LNCaP clone FGC (cell line): ENCODE data around the gene MAPT.
"Not testable (repeated sequence)": the region's sequence is repeated elsewhere in the genome, so short reads cannot be mapped to it uniquely, and the experiment has no call there.

ENCODE experiments used
- DNase-seq: peaks from one replicate; pipeline ENCODE4 v3.0.0-alpha.2; 2011; ENCODE audit warnings: low read depth
- H3K4me3 ChIP-seq: 2 replicates; pipeline ENCODE4 v1.5.1; 2011; ENCODE audit warnings: mild to moderate bottlenecking, low read depth, low read length, control low read depth
- TF ChIP-seq, protein P1 (sequence below): IDR thresholded peaks from 2 replicates; pipeline ENCODE4 v1.5.1; 2012; ENCODE audit warnings: mild to moderate bottlenecking; ENCODE audit not compliant: control insufficient read depth, insufficient read depth; ENCODE audit errors: extremely low read depth

Gene MAPT

GRCh38 chr17:45953561-45953960 lies 59.2 kb downstream of the MAPT start:
- no peak for DNase-seq
- H3K4me3 ChIP-seq = no peak overlapping the region
- TF ChIP-seq, protein P1, sequence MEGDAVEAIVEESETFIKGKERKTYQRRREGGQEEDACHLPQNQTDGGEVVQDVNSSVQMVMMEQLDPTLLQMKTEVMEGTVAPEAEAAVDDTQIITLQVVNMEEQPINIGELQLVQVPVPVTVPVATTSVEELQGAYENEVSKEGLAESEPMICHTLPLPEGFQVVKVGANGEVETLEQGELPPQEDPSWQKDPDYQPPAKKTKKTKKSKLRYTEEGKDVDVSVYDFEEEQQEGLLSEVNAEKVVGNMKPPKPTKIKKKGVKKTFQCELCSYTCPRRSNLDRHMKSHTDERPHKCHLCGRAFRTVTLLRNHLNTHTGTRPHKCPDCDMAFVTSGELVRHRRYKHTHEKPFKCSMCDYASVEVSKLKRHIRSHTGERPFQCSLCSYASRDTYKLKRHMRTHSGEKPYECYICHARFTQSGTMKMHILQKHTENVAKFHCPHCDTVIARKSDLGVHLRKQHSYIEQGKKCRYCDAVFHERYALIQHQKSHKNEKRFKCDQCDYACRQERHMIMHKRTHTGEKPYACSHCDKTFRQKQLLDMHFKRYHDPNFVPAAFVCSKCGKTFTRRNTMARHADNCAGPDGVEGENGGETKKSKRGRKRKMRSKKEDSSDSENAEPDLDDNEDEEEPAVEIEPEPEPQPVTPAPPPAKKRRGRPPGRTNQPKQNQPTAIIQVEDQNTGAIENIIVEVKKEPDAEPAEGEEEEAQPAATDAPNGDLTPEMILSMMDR = no peak

DNA sequence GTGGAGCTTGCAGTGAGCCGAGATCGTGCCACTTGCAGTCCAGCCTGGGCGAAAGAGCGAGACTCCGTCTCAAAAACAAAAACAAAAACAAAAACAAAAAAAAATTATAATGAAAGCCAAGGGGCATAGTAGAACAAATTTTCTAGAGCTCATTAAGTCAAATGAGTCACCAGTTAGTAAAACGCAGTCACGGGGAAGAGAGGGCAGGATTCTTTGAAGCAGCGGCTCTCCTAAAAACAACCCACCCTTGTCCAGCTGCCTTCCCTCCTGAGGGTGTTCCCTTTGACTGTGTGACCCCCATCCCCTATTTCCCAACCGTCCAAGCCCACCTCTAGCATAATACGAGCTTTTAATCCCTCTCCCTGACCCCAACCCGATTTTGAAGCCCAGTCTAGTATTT lies 60.6 kb downstream of the MAPT start:
- no peak overlapping the region for H3K4me3 ChIP-seq
- no peak for DNase-seq
- TF ChIP-seq, protein P1 = no peak

DNA sequence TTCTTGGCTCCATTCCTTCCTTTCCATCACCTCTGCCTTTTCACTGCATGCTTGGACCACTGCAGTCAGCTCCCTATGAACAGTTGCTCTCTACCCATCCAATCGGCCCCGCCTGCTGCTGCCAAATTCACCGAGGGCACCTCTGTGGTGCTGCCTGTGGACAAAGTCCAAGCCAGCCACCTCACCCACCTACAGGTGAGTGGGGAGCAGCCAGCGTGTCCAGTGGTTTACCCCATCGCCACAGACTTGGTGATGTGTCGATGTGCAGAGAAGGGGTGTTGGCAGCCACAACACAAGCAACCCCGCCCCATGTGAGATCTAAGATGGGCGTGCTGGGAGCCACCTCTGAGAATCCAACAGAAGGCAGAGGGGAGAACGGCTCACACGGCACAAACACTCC lies 61.0 kb downstream of the MAPT start:
- TF ChIP-seq, protein P1 = no peak
- DNase-seq = no peak
- H3K4me3 ChIP-seq = no peak overlapping the region

DNA sequence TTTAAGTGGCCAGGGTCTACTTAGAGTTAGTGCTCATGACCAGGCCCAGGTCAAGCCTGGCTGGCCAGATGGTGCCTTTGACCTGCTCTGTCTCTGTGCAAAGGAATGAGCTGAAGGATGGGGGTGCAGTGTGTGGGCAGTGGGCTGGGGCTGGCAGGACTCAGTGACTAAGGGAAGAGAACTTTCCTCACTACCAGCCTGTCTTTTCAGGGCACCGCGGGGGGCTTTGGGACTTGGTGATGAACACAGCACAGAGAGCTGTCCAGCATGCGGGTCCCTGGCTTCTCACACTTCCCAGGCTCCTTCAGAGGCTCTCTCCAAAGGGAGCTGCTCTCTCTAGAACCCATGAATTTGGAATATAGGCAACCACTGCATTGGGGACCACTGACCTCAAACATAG lies 61.7 kb downstream of the MAPT start:
- TF ChIP-seq, protein P1 = no peak

DNA sequence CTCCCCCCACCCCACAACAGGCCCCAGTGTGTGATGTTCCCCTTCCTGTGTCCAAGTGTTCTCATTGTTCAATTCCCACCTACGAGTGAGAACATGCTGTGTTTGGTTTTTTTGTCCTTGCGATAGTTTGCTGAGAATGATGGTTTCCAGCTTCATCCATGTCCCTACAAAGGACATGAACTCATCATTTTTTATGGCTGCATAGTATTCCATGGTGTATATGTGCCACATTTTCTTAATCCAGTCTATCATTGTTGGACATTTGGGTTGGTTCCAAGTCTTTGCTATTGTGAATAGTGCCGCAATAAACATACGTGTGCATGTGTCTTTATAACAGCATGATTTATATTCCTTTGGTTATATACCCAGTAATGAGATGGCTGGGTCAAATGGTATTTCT lies 62.4 kb downstream of the MAPT start:
- not testable (repeated sequence) for H3K4me3 ChIP-seq, DNase-seq

More for the DNA sequence above, 61.7 kb downstream of the MAPT start:
- no peak overlapping the region for H3K4me3 ChIP-seq
- no peak for DNase-seq

GRCh38 chr17:45958307-45958706 lies 64.0 kb downstream of the MAPT start:
- TF ChIP-seq, protein P1 = no peak
- no peak overlapping the region for H3K4me3 ChIP-seq
- DNase-seq = no peak

DNA sequence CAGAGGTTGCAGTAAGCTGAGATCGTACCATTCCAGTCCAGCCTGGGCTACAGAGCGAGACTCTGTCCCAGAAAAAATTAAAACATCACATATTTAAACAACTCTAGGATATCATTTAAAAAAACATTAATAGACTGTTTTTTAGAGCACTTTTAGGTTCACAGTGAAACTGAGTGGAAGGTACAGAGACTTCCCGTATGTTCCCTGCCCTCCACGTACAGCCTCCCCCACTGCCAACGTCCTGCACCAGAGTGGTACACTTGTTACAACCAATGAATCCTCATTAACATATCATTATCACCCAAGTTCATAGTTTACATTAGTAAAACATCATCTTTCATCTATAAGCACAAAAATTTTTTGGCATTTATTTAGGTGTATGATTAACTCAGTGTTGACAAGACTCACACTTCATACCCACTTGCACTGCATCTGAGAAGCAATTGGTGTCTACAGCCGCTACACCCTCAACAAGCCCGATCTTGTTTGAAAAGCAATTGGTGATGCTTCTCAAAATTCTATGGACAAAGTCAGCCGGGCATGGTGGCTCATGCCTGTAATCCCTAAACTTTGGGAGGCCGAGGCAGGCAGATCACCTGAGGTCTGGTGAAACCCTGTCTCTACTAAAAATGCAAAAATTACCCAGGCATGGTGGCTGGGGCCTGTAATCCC lies 64.8 kb downstream of the MAPT start:
- no peak overlapping the region for H3K4me3 ChIP-seq
- DNase-seq = no peak
- TF ChIP-seq, protein P1 = no peak
